Ishikawa (cell line): Measurements from ENCODE around the gene IWS1.

Experiments
- CEBPB ChIP-seq: IDR thresholded peaks from 2 replicates; pipeline ENCODE4 v1.6.1; 2012
- CREB1 ChIP-seq: IDR thresholded peaks from 2 replicates; pipeline ENCODE4 v1.6.1; 2012; ENCODE audit warnings: low read depth
- EP300 ChIP-seq: IDR thresholded peaks from 2 replicates; pipeline ENCODE4 v1.6.1; 2012; ENCODE audit warnings: borderline replicate concordance
- MAX ChIP-seq: IDR thresholded peaks from 2 replicates; pipeline ENCODE4 v1.6.1; 2012
- NFIC ChIP-seq: IDR thresholded peaks from 2 replicates; pipeline ENCODE4 v1.6.1; 2012
- RAD21 ChIP-seq: IDR thresholded peaks from 2 replicates; pipeline ENCODE4 v1.6.1; 2012; ENCODE audit warnings: low read depth
- TAF1 ChIP-seq: IDR thresholded peaks from 2 replicates; pipeline ENCODE4 v1.6.1; 2012; ENCODE audit warnings: low read depth, mild to moderate bottlenecking
- TEAD4 ChIP-seq: IDR thresholded peaks from 2 replicates; pipeline ENCODE4 v1.6.1; 2012
- YY1 ChIP-seq: IDR thresholded peaks from 2 replicates; pipeline ENCODE4 v1.6.1; 2012; ENCODE audit warnings: low read depth
- TF ChIP-seq, protein P1 (sequence below): IDR thresholded peaks from 2 replicates; pipeline ENCODE4 v1.6.1; 2012
- TF ChIP-seq, protein P2 (sequence below): IDR thresholded peaks from 2 replicates; pipeline ENCODE4 v1.6.1; 2012; ENCODE audit warnings: low read depth, mild to moderate bottlenecking

DNA sequence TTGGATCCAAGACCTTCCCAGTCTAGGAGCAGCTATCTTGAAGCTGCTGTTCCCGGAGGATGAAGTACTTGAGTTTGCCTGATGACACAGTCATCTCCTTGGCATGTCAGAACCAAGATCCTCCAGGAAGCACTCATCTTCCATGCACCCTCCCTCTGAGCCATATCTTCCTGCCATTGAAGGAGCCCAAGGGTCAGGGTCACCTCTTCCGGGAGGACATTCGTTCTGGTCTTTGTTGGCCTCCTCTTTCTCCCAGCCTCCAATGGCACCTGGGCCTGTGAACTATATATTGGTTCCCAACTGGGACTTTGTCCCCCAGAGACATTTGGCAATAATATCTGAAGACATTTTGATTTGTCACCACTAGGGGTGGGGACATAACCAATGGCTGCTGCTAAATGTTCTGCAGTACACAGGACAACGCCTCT lies 4.9 kb upstream of the IWS1 start:
- TF ChIP-seq, protein P1, sequence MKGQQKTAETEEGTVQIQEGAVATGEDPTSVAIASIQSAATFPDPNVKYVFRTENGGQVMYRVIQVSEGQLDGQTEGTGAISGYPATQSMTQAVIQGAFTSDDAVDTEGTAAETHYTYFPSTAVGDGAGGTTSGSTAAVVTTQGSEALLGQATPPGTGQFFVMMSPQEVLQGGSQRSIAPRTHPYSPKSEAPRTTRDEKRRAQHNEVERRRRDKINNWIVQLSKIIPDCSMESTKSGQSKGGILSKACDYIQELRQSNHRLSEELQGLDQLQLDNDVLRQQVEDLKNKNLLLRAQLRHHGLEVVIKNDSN = no peak
- TF ChIP-seq CEBPB (no peak), EP300 (no peak), TAF1 (no peak), TEAD4 (no peak), MAX (no peak), RAD21 (no peak), CREB1 (no peak), YY1 (no peak), NFIC (no peak)
- TF ChIP-seq, protein P2, sequence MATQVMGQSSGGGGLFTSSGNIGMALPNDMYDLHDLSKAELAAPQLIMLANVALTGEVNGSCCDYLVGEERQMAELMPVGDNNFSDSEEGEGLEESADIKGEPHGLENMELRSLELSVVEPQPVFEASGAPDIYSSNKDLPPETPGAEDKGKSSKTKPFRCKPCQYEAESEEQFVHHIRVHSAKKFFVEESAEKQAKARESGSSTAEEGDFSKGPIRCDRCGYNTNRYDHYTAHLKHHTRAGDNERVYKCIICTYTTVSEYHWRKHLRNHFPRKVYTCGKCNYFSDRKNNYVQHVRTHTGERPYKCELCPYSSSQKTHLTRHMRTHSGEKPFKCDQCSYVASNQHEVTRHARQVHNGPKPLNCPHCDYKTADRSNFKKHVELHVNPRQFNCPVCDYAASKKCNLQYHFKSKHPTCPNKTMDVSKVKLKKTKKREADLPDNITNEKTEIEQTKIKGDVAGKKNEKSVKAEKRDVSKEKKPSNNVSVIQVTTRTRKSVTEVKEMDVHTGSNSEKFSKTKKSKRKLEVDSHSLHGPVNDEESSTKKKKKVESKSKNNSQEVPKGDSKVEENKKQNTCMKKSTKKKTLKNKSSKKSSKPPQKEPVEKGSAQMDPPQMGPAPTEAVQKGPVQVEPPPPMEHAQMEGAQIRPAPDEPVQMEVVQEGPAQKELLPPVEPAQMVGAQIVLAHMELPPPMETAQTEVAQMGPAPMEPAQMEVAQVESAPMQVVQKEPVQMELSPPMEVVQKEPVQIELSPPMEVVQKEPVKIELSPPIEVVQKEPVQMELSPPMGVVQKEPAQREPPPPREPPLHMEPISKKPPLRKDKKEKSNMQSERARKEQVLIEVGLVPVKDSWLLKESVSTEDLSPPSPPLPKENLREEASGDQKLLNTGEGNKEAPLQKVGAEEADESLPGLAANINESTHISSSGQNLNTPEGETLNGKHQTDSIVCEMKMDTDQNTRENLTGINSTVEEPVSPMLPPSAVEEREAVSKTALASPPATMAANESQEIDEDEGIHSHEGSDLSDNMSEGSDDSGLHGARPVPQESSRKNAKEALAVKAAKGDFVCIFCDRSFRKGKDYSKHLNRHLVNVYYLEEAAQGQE = no peak
